Ishikawa (cell line): ENCODE results near the gene PLCH1.

ENCODE experiments used
- EP300 ChIP-seq: IDR thresholded peaks from 2 replicates; pipeline ENCODE4 v1.6.1; 2012; ENCODE audit warnings: borderline replicate concordance
- MAX ChIP-seq: IDR thresholded peaks from 2 replicates; pipeline ENCODE4 v1.6.1; 2012
- NFIC ChIP-seq: IDR thresholded peaks from 2 replicates; pipeline ENCODE4 v1.6.1; 2012
- REST ChIP-seq: IDR thresholded peaks from 2 replicates; pipeline ENCODE4 v1.6.1; 2012; ENCODE audit warnings: low read depth, mild to moderate bottlenecking
- TAF1 ChIP-seq: IDR thresholded peaks from 2 replicates; pipeline ENCODE4 v1.6.1; 2012; ENCODE audit warnings: low read depth, mild to moderate bottlenecking

GRCh38 chr3:155560594-155560993 is 184.3 kb downstream of the PLCH1 start:
- TF ChIP-seq NFIC, result no peak
- TF ChIP-seq MAX, result no peak
- no peak for TF ChIP-seq TAF1
- no peak for TF ChIP-seq EP300
- TF ChIP-seq REST, result no peak
